Measurements from ENCODE around the gene CNNM4. TPM values are rescaled to one million over a fixed set of nuclear protein-coding genes. Genes with fewer than 3 reads are reported as not detected.

The CNNM4 gene
- total and polyA plus RNA-seq, 2 of the 4 experiments (the other 2 are of a cell fraction), result 2.0 to 4.1 TPM

DNA sequence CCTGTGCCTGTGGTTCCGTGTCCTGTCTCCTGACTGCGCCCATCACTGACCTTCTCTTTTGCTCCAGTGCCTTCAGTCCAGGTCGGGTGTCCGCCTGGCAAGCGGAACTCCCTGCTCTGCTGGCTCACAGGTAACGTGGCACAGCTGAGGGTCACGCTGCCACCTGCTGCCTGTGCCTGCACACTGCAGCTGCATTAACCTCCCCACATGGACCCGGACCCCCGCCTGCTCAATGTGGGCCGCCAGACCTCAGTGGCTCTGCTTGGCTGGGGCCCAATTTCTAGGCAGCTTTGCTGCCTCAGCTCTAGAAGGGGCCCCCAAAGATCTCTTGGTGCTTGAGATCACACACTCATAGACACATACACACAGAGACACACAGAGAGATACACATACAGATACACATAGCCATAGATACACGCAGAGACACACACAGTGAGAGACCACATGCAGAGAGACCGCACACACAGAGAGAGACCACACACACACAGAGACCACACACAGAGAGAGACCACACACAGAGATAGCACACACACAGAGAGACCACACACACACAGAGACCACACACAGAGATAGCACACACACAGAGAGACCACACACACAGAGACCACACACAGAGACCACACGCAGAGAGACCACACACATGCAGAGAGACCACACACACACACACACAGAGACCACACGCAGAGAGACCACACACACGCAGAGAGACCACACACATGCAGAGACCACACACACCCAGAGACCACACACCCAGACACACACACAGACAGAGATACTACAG, 40.5 kb downstream of the CNNM4 start:
- H2BK15ac ChIP-seq (ENCODE audit: low read depth, low read length), result no peak overlapping the region
- in situ Hi-C loops (cut with MboI; ENCODE audit: low sequenced_read_pairs), result no loop called here
- dilution Hi-C loops (cut with HindIII; ENCODE audit: low sequenced_read_pairs, unreplicated experiment), result no loop called here
- 0 out of 2 replicates have a peak, but pooled peaks cover 3% of the 10 kb centered on the region for H3K9me1 ChIP-seq (ENCODE audit: insufficient read depth, low read length)
- no peak overlapping the region for H3K18ac ChIP-seq (ENCODE audit: low read depth, low read length)
- no peaks in the 10 kb centered on the region for H3K79me1 ChIP-seq (ENCODE audit: low read depth in 1 of 2, low read length in 2 of 2)
- 77% methylated on average over 10 of the region's 15 CpGs; no CpG with 5 or more reads in 1 of the 2 experiments for WGBS, 2 experiments (ENCODE audit: extremely low coverage in 2 of 2, insufficient read length in 1 of 2)
- H3K23ac ChIP-seq (ENCODE audit: low read depth, low read length), result no peak overlapping the region
- intact Hi-C loops (cut with micrococcal nuclease), result loop anchor here (5.0 kb wide), 1 partner anchor 39 kb away; the partner anchor contains the start of gene CNNM4
- H3K36me3 ChIP-seq (ENCODE audit: control insufficient read depth, insufficient read depth, low read length), result peaks cover 2% of the 10 kb centered on the region
- peak overlapping the region; percentile 85 for H2AFZ ChIP-seq (replicated peaks; ENCODE audit: low read length, poor library complexity)
- H3K4me3 ChIP-seq (ENCODE audit: insufficient read depth, low read depth, low read length), result no peak overlapping the region
- no peak overlapping the region for H3K14ac ChIP-seq (replicated peaks; ENCODE audit: low read depth, low read length)
- no peak overlapping the region for H3K4ac ChIP-seq (ENCODE audit: low read depth, low read length)
- peak; percentile 41 for DNase-seq
- H3K56ac ChIP-seq (ENCODE audit: extremely low read depth, insufficient read depth, low read length), result no peak overlapping the region
- H4K8ac ChIP-seq (ENCODE audit: low read depth in 2 of 2, low read length in 2 of 2), result 0 out of 4 replicates have a peak overlapping the region, but pooled peaks of 1 of the 2 experiments have one; percentile 11
- H2AK5ac ChIP-seq (ENCODE audit: low read depth, low read length), result peak overlapping the region; percentile 42; the same call in 1 of the 2 replicates
- H3K4me1 ChIP-seq (ENCODE audit: control insufficient read depth, insufficient read depth, low read length), result no peaks in the 10 kb centered on the region
- no peak overlapping the region for H3K27ac ChIP-seq (ENCODE audit: insufficient read depth, low read length)
- no TSS peak for BruUV-seq (replicated peaks)
- CTCF ChIA-PET, result interaction anchor here (1.0 kb wide), 1 partner anchor 15 kb away, joined by 3 read pairs; no protein-coding TSS in a partner anchor
- H3K4me2 ChIP-seq (ENCODE audit: low read depth, low read length), result no peak overlapping the region
- ATAC-seq (ENCODE audit: low read depth), result peak; percentile 97
- no peaks in the 10 kb centered on the region for H4K20me1 ChIP-seq (ENCODE audit: insufficient read depth, low read length)
- no peak overlapping the region for H3K9ac ChIP-seq (ENCODE audit: low read depth, low read length)
- H2BK20ac ChIP-seq (ENCODE audit: low read depth, low read length), result no peak overlapping the region
- POLR2A ChIA-PET (ENCODE audit: unreplicated experiment), result no interaction called here
- H4K5ac ChIP-seq (ENCODE audit: low read depth, low read length), result no peak overlapping the region
- no peak overlapping the region for H2BK120ac ChIP-seq (ENCODE audit: low read depth, low read length)
- H2AK9ac ChIP-seq (replicated peaks; ENCODE audit: low read depth, low read length, poor library complexity), result peak overlapping the region; percentile 91
- H4K91ac ChIP-seq (ENCODE audit: insufficient read depth, low read depth, low read length), result no peak overlapping the region
- no peaks in the 10 kb centered on the region for H3K27me3 ChIP-seq (ENCODE audit: control insufficient read depth, insufficient read depth, low read length)
- H2BK5ac ChIP-seq (ENCODE audit: low read depth, low read length, poor library complexity, severe bottlenecking), result no peak overlapping the region
- H3K9me3 ChIP-seq (ENCODE audit: control insufficient read depth, insufficient read depth, low read length), result no peaks in the 10 kb centered on the region
- TF ChIP-seq RAD21 (IDR thresholded peaks at IDR 0.05; ENCODE audit: low read length), result peak; percentile 67
- TF ChIP-seq MAFK (IDR thresholded peaks at IDR 0.05; ENCODE audit: low read depth, low read length), result no peak
- no peak for TF ChIP-seq MXI1 (IDR thresholded peaks at IDR 0.05; ENCODE audit: borderline replicate concordance, low read depth, low read length)
- TF ChIP-seq SMC3 (IDR thresholded peaks at IDR 0.05; ENCODE audit: low read depth, low read length), result peak; percentile 76
- TF ChIP-seq MAZ (IDR thresholded peaks at IDR 0.05; ENCODE audit: borderline replicate concordance, low read depth, low read length), result no peak
- no peak for TF ChIP-seq POLR2A (IDR thresholded peaks at IDR 0.05; ENCODE audit: low read depth, low read length)
- TF ChIP-seq BHLHE40 (IDR thresholded peaks at IDR 0.05; ENCODE audit: low read depth, low read length), result no peak
- TF ChIP-seq, protein P1, sequence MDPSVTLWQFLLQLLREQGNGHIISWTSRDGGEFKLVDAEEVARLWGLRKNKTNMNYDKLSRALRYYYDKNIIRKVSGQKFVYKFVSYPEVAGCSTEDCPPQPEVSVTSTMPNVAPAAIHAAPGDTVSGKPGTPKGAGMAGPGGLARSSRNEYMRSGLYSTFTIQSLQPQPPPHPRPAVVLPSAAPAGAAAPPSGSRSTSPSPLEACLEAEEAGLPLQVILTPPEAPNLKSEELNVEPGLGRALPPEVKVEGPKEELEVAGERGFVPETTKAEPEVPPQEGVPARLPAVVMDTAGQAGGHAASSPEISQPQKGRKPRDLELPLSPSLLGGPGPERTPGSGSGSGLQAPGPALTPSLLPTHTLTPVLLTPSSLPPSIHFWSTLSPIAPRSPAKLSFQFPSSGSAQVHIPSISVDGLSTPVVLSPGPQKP (IDR thresholded peaks at IDR 0.05; ENCODE audit: borderline replicate concordance, low read depth, low read length), result no peak
- no peak for TF ChIP-seq RFX5 (IDR thresholded peaks at IDR 0.05; ENCODE audit: low read depth, low read length)
- TF ChIP-seq, protein P2, sequence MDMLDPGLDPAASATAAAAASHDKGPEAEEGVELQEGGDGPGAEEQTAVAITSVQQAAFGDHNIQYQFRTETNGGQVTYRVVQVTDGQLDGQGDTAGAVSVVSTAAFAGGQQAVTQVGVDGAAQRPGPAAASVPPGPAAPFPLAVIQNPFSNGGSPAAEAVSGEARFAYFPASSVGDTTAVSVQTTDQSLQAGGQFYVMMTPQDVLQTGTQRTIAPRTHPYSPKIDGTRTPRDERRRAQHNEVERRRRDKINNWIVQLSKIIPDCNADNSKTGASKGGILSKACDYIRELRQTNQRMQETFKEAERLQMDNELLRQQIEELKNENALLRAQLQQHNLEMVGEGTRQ (IDR thresholded peaks at IDR 0.05; ENCODE audit: low read depth, low read length), result no peak
- no peak for TF ChIP-seq FOS (IDR thresholded peaks at IDR 0.05; ENCODE audit: low read depth, low read length)
- TF ChIP-seq CEBPB (IDR thresholded peaks at IDR 0.05; ENCODE audit: low read depth, low read length), result no peak
- TF ChIP-seq, protein P3, sequence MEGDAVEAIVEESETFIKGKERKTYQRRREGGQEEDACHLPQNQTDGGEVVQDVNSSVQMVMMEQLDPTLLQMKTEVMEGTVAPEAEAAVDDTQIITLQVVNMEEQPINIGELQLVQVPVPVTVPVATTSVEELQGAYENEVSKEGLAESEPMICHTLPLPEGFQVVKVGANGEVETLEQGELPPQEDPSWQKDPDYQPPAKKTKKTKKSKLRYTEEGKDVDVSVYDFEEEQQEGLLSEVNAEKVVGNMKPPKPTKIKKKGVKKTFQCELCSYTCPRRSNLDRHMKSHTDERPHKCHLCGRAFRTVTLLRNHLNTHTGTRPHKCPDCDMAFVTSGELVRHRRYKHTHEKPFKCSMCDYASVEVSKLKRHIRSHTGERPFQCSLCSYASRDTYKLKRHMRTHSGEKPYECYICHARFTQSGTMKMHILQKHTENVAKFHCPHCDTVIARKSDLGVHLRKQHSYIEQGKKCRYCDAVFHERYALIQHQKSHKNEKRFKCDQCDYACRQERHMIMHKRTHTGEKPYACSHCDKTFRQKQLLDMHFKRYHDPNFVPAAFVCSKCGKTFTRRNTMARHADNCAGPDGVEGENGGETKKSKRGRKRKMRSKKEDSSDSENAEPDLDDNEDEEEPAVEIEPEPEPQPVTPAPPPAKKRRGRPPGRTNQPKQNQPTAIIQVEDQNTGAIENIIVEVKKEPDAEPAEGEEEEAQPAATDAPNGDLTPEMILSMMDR (conservative IDR thresholded peaks at IDR 0.05; ENCODE audit: low read depth, low read length), result peak; percentile 66
- no peak for TF ChIP-seq NFE2L2 (IDR thresholded peaks at IDR 0.05; ENCODE audit: low read depth, low read length)
